ENCODE data around the gene IGFBP7.

The IGFBP7 gene

DNA sequence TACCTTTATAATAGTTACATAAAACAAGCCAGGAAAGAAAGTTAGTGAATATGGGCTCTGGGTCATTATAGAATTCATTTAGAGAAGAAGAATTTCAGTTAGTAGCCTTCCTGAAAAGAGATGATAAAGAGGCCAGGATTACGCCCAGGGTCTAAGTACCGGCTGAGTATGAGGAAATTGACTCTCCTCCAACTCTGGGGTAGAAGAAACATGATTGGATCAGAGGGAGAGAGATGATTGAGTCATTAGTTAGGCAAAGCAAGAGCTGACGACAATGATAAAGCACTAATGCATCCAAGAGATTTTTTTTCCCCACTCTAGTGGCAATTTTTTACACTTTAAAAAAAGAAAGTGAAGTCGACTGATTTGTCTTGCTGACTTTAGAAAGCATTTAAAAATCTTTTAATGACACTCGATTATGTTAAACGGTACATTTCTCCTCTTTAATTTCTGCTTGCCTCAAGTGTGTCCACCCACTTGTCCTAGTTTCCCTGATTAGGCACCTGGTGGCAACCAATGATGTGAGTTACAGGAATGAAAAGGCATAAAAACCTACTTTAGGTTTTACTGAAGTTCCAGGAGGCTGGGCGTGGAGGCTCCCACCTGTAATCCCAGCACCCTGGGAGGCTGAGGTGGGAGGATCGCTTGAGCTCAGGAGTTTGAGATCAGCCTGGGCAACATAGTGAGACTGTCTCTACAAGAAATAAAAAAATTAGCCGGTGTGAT lies 37.3 kb upstream of the IGFBP7 start:
- TF ChIP-seq CTCF (IDR thresholded peaks at IDR 0.05; ENCODE audit: low read depth, low read length), result no peak
- peak; percentile 88 to 94 for DNase-seq (ENCODE audit: low read depth in 2 of 2)
- no peak overlapping the region for H3K4me3 ChIP-seq (replicated peaks in 1 of 2; ENCODE audit: low read depth in 2 of 2, low read length in 2 of 2)

DNA sequence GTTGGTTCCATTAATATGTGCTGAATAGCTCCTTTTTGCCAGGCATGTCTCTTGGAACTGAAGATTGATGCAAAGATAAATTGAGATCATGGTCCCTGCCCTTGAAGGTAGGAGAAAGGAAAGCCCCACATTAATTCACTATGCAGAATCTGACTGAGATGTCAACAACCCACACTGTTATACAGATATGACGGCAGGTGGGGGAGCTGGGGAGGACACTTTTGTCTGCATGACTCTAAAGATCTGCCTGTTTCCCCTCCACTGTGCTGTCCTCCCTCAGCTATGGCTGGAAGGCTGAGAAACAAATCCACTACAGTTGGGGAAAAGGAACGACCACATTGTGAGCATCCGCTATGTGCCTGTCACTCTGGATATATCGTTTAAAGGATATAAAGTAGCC lies 36.3 kb upstream of the IGFBP7 start:
- no peak for DNase-seq (ENCODE audit: low read depth in 2 of 2)
- TF ChIP-seq CTCF (IDR thresholded peaks at IDR 0.05; ENCODE audit: low read depth, low read length), result no peak

DNA sequence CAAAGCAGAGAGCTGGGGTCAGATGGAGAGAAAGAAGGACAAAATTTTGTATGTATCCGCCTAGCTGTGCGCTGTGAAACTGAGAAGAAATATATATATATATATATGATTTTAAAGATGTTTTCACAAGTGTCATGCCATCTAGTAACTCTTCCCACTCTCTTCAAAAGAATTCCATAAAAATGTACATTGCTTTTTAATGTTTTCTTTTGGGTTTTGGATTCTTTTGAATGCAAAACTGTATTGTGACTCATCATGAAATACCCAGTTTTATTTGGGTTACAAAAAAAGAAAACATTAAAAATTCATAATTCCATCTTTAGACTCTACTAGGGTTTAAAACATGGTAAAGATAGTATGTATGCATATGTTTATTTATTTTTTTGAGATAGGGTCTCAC lies 34.3 kb upstream of the IGFBP7 start:
- no peak overlapping the region for H3K4me3 ChIP-seq (replicated peaks in 1 of 2; ENCODE audit: low read depth in 2 of 2, low read length in 2 of 2)
- TF ChIP-seq CTCF (IDR thresholded peaks at IDR 0.05; ENCODE audit: low read depth, low read length), result no peak
- DNase-seq (ENCODE audit: low read depth in 2 of 2), result peak in 1 of 2 donors; percentile 27

More for the DNA sequence above, 36.3 kb upstream of the IGFBP7 start:
- H3K4me3 ChIP-seq (replicated peaks in 1 of 2; ENCODE audit: low read depth in 2 of 2, low read length in 2 of 2), result no peak overlapping the region

- no peak overlapping the region for H3K4me3 ChIP-seq (replicated peaks in 1 of 2; ENCODE audit: low read depth in 2 of 2, low read length in 2 of 2)
- DNase-seq (ENCODE audit: low read depth in 2 of 2), result no peak
- no peak for TF ChIP-seq CTCF (IDR thresholded peaks at IDR 0.05; ENCODE audit: low read depth, low read length)
Measured at GRCh38 chr4:57139783-57140182, 29.6 kb upstream of the IGFBP7 start.

GRCh38 chr4:57137261-57137660 lies 27.1 kb upstream of the IGFBP7 start:
- TF ChIP-seq CTCF (IDR thresholded peaks at IDR 0.05; ENCODE audit: low read depth, low read length), result no peak
- peak in 1 of 2 donors; percentile 46 for DNase-seq (ENCODE audit: low read depth in 2 of 2)
- no peak overlapping the region for H3K4me3 ChIP-seq (replicated peaks in 1 of 2; ENCODE audit: low read depth in 2 of 2, low read length in 2 of 2)

DNA sequence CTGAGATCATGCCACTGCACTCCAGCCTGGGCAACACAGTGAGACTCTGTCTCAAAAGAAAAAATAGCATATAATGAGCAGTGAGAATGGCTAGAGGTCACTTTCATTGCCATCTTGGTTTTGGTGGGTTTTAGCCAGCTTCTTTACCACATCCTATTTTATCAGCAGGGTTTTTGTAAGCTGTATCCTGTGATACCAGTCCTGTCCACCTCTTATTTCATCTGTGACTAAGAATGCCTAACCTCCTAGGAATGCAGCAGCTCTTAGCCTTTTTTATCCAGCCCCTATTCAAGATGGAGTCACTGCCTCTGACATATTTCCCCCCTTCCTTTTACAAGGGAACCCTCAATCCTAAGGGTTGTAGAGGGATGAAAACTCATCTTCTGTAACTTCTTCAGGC lies 26.1 kb upstream of the IGFBP7 start:
- no peak overlapping the region for H3K4me3 ChIP-seq (replicated peaks in 1 of 2; ENCODE audit: low read depth in 2 of 2, low read length in 2 of 2)
- peak in 1 of 2 donors; percentile 78 for DNase-seq (ENCODE audit: low read depth in 2 of 2)
- no peak for TF ChIP-seq CTCF (IDR thresholded peaks at IDR 0.05; ENCODE audit: low read depth, low read length)

- peak in 1 of 2 donors; percentile 20 for DNase-seq (ENCODE audit: low read depth in 2 of 2)
- no peak overlapping the region for H3K4me3 ChIP-seq (replicated peaks in 1 of 2; ENCODE audit: low read depth in 2 of 2, low read length in 2 of 2)
- no peak for TF ChIP-seq CTCF (IDR thresholded peaks at IDR 0.05; ENCODE audit: low read depth, low read length)
Measured at GRCh38 chr4:57132743-57133137, 22.6 kb upstream of the IGFBP7 start.
